Measurements from ENCODE around the gene CLEC4G. TPM values are rescaled to one million over a fixed set of nuclear protein-coding genes. Genes with fewer than 3 reads are reported as not detected.

Gene CLEC4G
- total and polyA plus RNA-seq, 2 of the 8 experiments (the other 6 are each of a cell fraction or from before 2014, with no cell fraction given), result 0.35 to 2.9 TPM

DNA sequence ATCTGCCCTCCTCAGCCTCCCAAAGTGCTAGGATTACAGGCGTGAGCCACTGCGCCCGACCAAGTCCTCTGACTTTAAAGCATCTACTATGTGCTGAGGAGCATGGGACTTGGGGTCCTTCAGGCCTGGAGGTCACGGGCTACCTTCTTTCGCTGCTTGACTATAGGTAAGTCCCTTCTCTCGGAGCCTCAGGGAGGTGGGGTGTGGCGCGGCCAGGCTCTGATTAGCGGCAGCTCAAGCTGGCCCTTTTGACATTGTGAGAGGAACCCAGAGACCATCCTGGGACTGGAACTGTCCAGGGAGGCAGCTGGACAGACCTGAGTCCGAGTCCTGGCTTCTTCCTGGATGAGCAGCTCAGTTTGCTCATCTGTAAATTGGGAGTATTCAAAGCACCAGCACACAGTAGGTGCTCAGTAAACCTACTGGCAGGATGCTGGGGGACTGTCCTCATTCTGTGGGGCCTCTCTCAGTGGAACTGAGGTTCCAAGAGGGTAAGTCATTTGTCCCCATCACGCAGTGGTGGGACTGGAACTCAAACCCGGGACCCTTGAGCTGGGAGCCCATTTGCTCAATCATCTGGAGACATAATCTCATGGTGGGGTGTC lies 30.8 kb downstream of the CLEC4G start (continued):
- TF ChIP-seq CHD7 (IDR thresholded peaks at IDR 0.05; ENCODE audit: insufficient replicate concordance, low read length) (no peak), SP4 (IDR thresholded peaks at IDR 0.05; ENCODE audit: low read length) (no peak), JUN (IDR thresholded peaks at IDR 0.05; ENCODE audit: low read depth, low read length) (no peak), ZNF274 (IDR thresholded peaks at IDR 0.05; ENCODE audit: borderline replicate concordance, extremely low read depth, low read length) (no peak), SAP30 (IDR thresholded peaks at IDR 0.05; ENCODE audit: insufficient read depth, insufficient replicate concordance, low read length) (no peak), EGR1 (IDR thresholded peaks at IDR 0.05; ENCODE audit: borderline replicate concordance, low read depth, low read length) (no peak), ASH2L (IDR thresholded peaks at IDR 0.05; ENCODE audit: low read length) (no peak), GABPA (IDR thresholded peaks at IDR 0.05; ENCODE audit: borderline replicate concordance, insufficient read depth, low read length) (no peak), SIX5 (IDR thresholded peaks at IDR 0.05; ENCODE audit: low read depth, low read length) (no peak)

All from H1 (cell line).